A673 (cell line): ENCODE results near the gene GPATCH3. TPM values are rescaled to one million over a fixed set of nuclear protein-coding genes. Genes with fewer than 3 reads are reported as not detected.

Experiments
- BruUV-seq: library from RNA; stranded (reverse); fragments of 400-500 nt; replicated peaks from 2 replicates; lab custom pipeline; 2021; lab: Mats Ljungman, UMichigan
- CTCF ChIA-PET: fragments of 300-600 bp; sonication (Branson Sonifier 250); formaldehyde crosslinking; loops from one replicate; lab custom pipeline; 2022; ENCODE audit warnings: antibody characterized with exemption; lab: Charles Lee
- POLR2A ChIA-PET: fragments of 300-600 bp; sonication (Branson Sonifier 250); formaldehyde crosslinking; loops from one replicate; lab custom pipeline; 2022; ENCODE audit warnings: antibody characterized with exemption; ENCODE audit not compliant: low non-redundant PET; lab: Charles Lee
- DNase-seq: peaks from one replicate; pipeline ENCODE4 v3.0.0-alpha.2; 2015; ENCODE audit warnings: low spot score
- H3K27ac ChIP-seq: fragments of 200-600 bp; sonication (generic); 2 replicates; pipeline ENCODE4 v1.5.1; 2016; ENCODE audit warnings: mixed run types, low read depth, mild to moderate bottlenecking, mixed read lengths, antibody characterized with exemption, low read length; ENCODE audit not compliant: poor library complexity, severe bottlenecking
- H3K27me3 ChIP-seq: fragments of 200-600 bp; sonication (generic); replicated peaks from 2 replicates; pipeline ENCODE4 v1.6.1; 2017; ENCODE audit warnings: mixed run types, low read depth, mild to moderate bottlenecking, mixed read lengths, antibody characterized with exemption, low read length; ENCODE audit not compliant: insufficient read depth, poor library complexity
- H3K36me3 ChIP-seq: fragments of 200-600 bp; sonication (generic); 2 replicates; pipeline ENCODE4 v1.6.1; 2016; ENCODE audit warnings: mixed run types, mild to moderate bottlenecking, mixed read lengths, antibody characterized with exemption, low read length; ENCODE audit not compliant: insufficient read depth, poor library complexity, severe bottlenecking
- H3K4me1 ChIP-seq: fragments of 200-600 bp; sonication (generic); 2 replicates; pipeline ENCODE4 v1.6.1; 2017; ENCODE audit warnings: mixed run types, mild to moderate bottlenecking, mixed read lengths, antibody characterized with exemption, low read length; ENCODE audit not compliant: insufficient read depth, poor library complexity, severe bottlenecking
- H3K4me3 ChIP-seq: fragments of 200-600 bp; sonication (generic); 2 replicates; pipeline ENCODE4 v1.5.1; 2016; ENCODE audit warnings: low read depth, mixed run types, mild to moderate bottlenecking, mixed read lengths, low read length; ENCODE audit not compliant: poor library complexity, severe bottlenecking
- H3K9me3 ChIP-seq: fragments of 200-600 bp; sonication (generic); 2 replicates; pipeline ENCODE4 v1.6.1; 2016; ENCODE audit warnings: mixed run types, low read depth, mild to moderate bottlenecking, mixed read lengths, antibody characterized with exemption, low read length; ENCODE audit not compliant: poor library complexity, severe bottlenecking
- EZH2 ChIP-seq: fragments of 200-600 bp; sonication (generic); IDR thresholded peaks from 2 replicates; pipeline ENCODE4 v1.6.1; 2017; ENCODE audit warnings: borderline replicate concordance, low read depth, mild to moderate bottlenecking, mixed read lengths, antibody characterized with exemption, low read length; ENCODE audit not compliant: poor library complexity, severe bottlenecking
- intact Hi-C: fragments of 100-400 bp; cut with micrococcal nuclease; formaldehyde crosslinking; loops from one replicate; pipeline ENCODE4 v1.10.0; 2022; ENCODE audit not compliant: unreplicated experiment
- total RNA-seq: library from RNA; stranded (reverse); gene quantifications from 2 replicates; pipeline ENCODE4 v1.2.3, GENCODE V29; 2021
- TF ChIP-seq, protein P1 (sequence below): fragments of 300-800, 200-600 bp; sonication (generic); conservative IDR thresholded peaks from 2 replicates; pipeline ENCODE4 v1.5.1; 2017; ENCODE audit warnings: low read depth, mild to moderate bottlenecking, antibody characterized with exemption, low read length, moderate library complexity, mixed read lengths

The GPATCH3 gene
- total RNA-seq, 1 experiment from 2014 or later = 19.5 TPM

GRCh38 chr1:26938659-26939025 is 38.4 kb upstream of the GPATCH3 start:
- ChIA-PET CTCF (no interaction called here), POLR2A (no interaction called here)

GRCh38 chr1:26938004-26938658 is 37.9 kb upstream of the GPATCH3 start:
- no peak for DNase-seq
- Histone ChIP-seq H3K36me3 (peaks cover 31% of the 10 kb centered on the region), H3K4me3 (no peak overlapping the region), H3K4me1 (no peaks in the 10 kb centered on the region), H3K9me3 (no peaks in the 10 kb centered on the region), H3K27me3 (no peaks in the 10 kb centered on the region), H3K27ac (no peak overlapping the region)
- no peak for TF ChIP-seq EZH2
- TF ChIP-seq, protein P1, sequence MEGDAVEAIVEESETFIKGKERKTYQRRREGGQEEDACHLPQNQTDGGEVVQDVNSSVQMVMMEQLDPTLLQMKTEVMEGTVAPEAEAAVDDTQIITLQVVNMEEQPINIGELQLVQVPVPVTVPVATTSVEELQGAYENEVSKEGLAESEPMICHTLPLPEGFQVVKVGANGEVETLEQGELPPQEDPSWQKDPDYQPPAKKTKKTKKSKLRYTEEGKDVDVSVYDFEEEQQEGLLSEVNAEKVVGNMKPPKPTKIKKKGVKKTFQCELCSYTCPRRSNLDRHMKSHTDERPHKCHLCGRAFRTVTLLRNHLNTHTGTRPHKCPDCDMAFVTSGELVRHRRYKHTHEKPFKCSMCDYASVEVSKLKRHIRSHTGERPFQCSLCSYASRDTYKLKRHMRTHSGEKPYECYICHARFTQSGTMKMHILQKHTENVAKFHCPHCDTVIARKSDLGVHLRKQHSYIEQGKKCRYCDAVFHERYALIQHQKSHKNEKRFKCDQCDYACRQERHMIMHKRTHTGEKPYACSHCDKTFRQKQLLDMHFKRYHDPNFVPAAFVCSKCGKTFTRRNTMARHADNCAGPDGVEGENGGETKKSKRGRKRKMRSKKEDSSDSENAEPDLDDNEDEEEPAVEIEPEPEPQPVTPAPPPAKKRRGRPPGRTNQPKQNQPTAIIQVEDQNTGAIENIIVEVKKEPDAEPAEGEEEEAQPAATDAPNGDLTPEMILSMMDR = no peak
- POLR2A ChIA-PET = no interaction called here
- BruUV-seq = no TSS peak
- intact Hi-C loops = no loop called here
- CTCF ChIA-PET = no interaction called here

More at GRCh38 chr1:26938659-26939025, 38.4 kb upstream of the GPATCH3 start:
- H3K27ac ChIP-seq = no peak overlapping the region
- no peak overlapping the region for H3K4me3 ChIP-seq
- H3K9me3 ChIP-seq = no peaks in the 10 kb centered on the region
- H3K27me3 ChIP-seq = no peaks in the 10 kb centered on the region
- TF ChIP-seq, protein P1 = no peak
- no peak for TF ChIP-seq EZH2
- intact Hi-C loops = no loop called here
- H3K36me3 ChIP-seq = peaks cover 36% of the 10 kb centered on the region
- no TSS peak for BruUV-seq
- no peaks in the 10 kb centered on the region for H3K4me1 ChIP-seq
- DNase-seq = no peak

- BruUV-seq = no TSS peak
- H3K4me1 ChIP-seq = no peaks in the 10 kb centered on the region
- POLR2A ChIA-PET = no interaction called here
- intact Hi-C loops = no loop called here
- no peak for DNase-seq
- H3K27ac ChIP-seq = no peak overlapping the region
- H3K9me3 ChIP-seq = no peaks in the 10 kb centered on the region
- no peaks in the 10 kb centered on the region for H3K27me3 ChIP-seq
- no peak overlapping the region for H3K4me3 ChIP-seq
- H3K36me3 ChIP-seq = peaks cover 20% of the 10 kb centered on the region
- TF ChIP-seq EZH2 = no peak
- TF ChIP-seq, protein P1 = no peak
- CTCF ChIA-PET = no interaction called here
Measured at GRCh38 chr1:26936823-26937222, 36.6 kb upstream of the GPATCH3 start.
